ENCODE results near the gene GPX3.
A peak's percentile ranks its signal among the peaks of the same experiment; 100 is the strongest.

The GPX3 gene, protein sequence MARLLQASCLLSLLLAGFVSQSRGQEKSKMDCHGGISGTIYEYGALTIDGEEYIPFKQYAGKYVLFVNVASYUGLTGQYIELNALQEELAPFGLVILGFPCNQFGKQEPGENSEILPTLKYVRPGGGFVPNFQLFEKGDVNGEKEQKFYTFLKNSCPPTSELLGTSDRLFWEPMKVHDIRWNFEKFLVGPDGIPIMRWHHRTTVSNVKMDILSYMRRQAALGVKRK

DNA sequence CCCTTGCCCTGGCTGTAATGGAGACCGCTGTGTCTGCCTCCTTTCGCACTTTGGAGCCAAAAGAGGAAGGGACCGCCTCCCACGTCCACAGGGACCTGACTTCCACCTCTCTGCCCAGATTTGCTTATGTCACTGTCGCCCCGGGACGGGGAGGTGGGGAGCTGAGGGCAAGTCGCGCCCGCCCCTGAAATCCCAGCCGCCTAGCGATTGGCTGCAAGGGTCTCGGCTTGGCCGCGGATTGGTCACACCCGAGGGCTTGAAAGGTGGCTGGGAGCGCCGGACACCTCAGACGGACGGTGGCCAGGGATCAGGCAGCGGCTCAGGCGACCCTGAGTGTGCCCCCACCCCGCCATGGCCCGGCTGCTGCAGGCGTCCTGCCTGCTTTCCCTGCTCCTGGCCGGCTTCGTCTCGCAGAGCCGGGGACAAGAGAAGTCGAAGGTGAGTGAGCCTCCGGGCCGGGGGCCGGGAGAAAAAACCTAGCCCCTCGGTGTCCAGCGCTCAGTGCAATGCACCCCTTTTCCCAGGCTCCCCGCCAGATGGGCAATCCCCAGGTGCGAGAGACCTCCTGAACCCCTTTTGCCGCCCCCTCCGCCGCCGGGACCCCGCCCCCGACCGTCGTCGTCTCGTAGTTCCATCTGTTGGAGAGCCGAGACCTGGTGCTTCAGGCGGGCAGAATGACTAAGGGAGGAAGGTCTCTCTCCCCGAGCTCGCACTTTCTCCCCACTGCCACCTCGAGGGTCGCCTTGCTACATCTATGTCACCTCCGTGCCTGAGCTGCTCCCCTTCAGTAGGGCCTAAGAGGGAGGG lies at the start of gene GPX3:
GPX3 (plus strand) TSS at position 288 of the 807 bp plus-strand sequence; CDS start at position 352, 64 bp downstream.
- peak; percentile 47 for DNase-seq

DNA sequence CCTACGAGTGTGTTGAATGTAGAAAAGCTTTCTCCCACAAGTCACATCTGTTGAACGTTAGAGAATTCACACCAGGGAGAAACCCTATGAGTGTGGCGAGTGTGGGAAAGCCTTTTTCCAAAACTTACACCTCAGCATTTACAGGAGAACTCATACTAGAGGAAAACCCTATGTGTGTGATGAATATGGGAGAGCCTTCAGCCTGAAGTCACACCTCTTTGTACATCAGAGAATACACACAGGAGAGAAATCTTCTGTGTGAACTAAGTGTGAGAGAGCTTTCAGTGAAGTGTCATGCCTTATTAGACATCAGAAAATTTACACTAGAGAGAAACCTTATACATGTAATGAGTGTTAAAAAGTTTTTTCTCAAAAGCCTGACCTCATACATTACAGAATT lies 41.8 kb upstream of the GPX3 start:
- DNase-seq: no peak

DNA sequence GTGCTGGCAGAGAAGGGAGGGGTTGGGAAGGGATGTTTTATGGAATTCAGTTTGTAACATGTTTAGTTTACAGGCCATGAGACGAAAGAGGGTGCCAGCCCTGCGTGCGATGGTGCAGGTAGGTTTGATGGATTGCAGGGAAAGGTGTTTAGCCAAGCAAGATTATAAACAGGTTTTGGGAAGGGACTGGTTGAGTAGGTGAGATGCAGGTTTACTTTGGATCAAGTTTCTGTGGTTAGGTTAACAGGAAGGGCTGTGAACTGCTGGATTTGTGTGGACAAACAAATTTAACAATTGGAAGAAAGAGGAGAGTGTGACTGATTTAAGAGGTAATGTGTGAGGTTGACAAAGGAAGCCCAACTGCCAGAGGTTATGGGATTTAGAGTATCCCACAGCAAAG lies 32.6 kb upstream of the GPX3 start:
- no peak for DNase-seq

DNA sequence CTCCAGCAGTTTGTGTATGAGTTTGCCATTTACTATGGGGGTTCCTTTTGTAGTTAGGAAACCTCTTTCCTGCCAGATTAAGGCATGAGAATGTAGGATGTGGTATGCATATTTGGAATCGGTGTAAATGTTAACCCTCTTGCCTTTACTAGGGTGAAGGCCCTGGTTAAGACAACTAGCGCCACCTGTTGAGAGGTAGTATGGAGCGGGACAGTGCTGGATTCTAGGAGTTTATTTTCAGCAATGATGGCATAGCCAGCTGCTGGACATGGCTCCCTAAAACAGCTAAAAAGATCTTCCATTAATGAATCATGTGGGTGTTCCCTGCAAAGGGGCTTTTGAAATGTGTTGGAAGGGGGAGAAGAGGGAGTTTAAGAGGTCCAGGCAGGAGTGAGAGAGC lies 30.7 kb upstream of the GPX3 start:
- DNase-seq: no peak

DNA sequence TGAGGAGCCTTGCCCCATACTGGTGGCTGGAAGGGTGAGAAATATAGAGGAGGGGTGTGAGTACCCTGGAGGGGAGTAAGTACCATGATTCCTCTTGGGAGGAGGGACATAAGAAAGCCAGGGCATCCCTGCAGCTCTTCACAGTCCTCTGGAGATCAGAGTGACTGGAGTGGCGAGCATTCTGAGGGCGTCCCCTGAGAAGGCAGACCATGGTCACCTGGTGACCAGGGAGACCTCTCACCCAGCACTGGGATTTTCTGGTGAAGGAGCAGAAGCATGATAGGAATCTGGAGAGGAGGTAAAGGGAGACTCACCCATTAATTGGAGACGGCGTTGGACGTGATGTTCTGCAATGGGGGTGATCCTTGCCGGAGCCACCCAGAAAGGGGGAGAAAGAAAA lies 27.7 kb upstream of the GPX3 start:
- DNase-seq: no peak

DNA sequence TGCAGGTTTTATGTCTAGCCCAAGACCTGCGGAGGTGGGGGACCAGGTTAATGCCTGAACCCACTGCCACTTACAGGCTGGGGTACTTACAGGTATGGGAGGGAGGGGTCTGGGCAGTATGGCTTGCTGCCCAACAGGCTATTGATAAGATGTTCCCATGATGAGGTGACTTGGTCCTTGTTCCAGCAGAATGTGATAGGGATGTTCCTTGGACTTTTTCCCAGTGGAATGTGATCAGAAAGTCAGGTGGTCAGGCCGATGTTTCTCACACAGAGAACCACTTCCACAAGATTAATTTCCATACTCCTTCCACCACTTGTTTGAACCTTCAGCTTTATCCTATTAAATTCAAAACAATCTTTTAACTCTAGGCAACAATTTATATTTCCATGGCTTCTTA lies 27.0 kb upstream of the GPX3 start:
- DNase-seq: no peak

DNA sequence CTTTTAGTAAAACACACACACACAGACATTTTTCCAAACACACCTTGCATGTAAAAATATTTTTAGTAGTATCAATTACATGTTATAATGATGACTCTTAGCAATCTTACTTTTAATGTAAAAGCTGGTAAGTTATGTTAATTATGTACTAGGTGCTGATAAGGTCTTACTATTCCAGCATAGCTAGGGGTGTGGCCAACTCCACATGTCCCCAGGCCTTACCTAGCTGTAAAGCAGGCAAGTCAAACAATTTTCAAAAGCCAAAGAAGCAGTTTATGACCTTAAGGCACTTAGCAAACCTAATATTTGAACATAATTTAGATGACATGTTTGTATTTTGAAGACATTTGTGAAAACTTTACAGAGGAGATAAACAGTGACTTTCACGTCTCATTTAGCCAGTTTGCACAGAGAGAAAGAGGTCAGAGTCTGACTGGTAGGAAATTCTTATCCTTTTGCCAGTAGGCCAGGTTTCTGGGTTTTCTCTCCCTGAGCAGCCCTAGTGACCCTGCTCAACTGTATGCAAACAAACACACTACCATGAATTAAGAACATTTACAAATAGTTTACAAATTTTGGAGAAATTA lies 26.5 kb upstream of the GPX3 start:
- DNase-seq: no peak

DNA sequence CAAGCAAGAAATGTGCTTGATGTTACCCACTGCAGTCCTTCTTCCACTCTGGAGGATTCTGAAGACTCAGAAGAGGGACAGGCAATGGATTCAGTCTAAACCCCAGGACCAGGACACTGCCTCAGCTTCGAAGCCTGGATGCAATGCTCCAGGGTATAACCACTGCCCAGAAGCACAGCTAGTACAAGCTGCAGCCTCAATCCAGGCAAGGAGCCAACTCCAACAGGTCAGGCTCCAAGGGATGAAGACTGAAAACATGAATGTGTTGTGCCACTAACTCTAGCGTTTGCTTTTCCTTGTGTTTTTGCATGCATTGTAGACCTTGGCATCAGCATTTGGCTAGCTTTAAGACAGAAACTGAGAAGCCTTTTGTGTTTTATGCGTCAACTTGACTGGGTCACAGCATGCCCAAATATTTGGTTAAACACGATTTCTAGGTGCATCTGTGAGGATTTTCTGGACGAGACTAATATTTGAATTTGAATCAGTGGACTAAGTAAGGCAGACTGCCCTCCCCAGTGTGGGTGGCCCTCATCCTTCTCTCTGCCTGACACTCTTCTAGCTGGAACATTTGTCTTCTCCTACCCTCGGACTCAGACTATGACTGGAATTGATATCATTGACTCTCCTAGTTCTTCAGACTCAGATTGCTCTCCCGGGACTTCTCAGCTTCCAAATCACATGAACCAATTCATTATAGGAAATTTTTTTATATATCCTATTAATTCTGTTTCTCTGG lies 20.5 kb upstream of the GPX3 start:
- DNase-seq: no peak

DNA sequence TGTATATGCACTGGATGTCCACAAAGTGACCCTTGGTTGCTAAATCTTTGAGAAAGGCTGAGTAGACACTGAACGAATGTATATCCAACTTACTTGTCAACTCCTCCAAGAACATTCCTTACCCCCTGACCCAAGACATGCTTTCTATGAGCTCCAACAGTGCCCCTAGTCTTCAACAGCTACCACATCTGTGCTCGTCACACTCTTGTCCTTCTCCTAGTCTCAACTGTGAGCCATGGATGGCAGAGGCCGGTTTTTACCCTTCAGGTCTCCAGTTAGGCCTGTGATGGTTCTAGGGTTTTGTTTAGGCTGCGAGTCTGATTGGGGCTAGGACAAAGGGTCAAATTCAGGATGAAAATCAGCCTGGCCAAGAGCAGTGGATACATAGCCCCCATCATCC lies 19.0 kb upstream of the GPX3 start:
- DNase-seq: no peak

DNA sequence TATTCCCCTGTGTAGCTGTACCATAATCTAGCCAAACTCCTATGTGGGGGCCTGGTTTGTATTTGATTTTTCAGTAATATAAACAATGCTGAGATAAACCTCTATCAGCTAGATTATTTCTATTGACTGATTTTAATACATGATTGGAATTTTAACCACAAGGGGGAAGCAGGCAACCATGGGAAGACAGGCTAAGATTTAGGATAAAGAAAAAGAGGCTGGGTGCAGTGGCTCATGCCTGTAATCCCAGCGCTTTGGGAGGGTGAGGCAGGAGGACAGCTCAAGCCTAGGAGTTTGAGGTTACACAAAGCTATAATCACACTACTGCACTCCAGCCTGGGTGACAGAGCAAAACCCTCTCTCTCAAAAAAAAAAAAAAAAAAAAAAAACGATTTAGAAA lies 18.1 kb upstream of the GPX3 start:
- no peak for DNase-seq

DNA sequence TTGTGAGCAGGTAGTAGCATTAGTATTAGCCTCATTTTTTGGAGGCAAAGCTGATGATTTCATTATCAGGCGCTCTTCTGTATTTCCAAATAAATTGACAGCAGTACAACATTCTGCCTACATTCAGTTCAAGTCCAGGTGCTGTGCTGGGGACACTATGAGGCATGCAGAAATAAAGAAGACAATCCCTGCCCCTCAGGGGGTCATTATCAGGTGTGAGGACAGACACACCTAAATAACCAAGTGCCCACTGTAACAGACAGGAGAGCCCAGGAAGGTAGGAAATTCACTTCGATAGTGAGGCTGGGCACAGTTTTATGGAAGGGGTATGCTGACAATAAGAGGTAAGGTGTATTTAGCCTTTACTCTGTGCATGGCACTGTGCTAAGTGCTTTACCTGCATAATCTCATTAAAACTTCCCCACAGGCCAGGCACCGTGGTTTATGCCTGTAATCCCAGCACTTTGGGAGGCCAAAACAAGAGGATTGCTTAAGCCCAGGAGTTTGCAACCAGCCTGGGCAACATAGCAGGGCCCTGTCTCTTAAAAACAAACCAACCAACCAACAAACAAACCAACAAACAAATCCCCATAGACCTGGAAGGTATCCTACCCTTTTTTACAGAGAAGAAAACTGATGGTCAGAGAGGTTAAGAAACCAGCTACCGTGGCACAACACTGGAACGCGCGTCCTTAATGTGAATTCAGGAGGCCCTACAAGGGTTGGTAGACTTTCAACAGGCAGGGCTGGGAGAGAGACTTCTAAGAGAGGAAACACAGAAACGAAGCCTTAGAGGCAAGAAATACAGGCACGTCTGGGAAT lies 17.5 kb upstream of the GPX3 start:
- DNase-seq: no peak

DNA sequence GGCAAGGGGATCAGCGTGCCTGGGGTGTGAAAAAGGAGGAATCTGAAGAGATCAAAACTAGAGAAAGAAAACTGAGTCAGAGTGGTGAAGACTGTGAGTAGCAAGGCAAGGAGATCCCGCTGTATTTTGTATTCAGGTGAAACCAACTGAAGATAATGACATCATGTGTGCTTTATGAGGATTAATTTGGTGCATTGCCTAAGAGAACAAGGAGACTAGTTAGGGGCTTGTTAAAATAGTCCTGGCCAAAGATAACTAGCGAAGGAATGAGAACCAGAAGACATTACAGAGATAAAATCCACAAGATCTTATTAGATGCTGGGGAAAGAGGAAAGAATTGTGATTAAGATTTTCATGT lies 16.9 kb upstream of the GPX3 start:
- DNase-seq: no peak

DNA sequence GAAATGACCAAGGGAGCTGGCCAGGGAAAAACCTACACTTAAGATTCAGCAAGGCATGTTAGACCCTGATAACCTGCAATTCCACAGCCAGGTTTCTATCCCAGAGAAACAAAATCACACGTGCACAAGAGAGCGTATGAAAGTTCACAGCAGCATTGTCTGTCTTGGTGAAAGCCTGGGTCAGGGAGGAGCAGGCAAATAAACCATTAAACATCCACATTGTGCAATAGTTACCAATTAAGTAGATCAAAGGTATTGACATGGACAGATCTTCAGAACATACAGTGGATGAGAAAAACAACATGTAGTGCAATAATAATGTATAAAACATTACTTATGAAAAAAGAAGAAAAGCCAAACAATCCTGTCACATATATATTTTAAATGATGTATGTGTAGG lies 15.9 kb upstream of the GPX3 start:
- DNase-seq: no peak

DNA sequence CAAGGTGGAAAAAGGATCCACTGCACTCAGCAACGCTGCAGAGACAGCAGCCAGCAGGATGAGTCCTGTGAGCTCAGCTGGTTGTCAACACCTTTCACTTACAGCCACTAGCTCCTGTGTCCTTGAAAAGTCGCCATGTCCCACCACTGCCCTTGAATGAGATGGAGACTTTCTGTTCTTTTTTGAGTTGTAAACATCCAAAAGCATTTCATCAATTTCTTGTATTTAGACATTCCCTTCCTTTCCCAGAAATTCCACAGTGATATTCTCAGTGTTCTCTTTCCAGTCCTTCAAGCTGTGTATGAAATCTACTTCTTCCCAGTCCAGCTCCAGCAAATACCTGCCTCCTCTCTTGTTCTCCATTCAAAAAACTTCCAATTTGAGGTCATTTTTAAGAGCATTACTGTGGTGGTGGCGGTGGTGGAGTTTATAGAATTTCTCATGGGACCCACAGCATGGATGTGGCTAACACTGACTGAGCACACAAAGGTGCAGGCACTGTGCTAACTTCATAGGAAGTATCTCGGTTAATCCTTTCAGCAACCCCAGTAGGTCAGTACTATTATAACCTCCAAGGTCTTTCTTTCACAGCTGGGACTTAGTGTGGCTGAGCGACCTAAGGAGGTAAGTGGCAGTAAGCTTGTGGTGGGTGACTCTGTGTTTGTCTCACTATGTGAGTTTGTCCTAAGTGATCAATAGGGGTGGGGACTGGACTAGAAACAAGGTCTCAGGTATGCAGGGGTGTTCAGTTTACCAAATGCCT lies 15.0 kb upstream of the GPX3 start:
- no peak for DNase-seq

DNA sequence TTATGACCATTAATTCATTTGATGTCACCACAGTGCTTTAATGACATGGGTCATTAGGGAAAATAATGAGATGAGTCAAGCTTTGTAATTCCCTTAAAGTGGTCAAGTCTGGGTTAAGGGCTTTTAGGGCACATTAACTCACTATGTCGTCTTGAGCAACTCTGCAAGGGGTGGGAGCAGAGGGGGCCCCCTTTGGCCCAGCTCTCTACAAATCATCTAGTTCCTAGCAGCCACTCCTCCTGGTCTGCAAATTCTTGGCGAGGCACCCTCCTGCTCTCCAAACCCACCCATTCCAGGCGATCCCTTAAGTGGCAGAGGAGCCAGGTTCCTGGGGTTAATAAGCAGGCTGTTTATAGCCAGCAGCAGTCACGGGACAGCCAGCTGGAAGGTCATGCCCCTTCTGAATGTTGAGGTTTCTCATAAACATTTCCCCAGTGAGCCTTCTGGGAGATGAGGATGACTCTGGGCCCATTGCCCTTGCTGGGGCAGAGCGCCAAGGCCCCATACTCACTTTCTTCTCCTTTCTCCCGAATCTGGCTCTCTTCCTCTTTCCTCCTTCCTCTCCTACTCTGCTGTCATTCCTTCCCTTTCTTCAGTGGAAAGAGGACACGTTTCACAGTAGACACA lies 14.3 kb upstream of the GPX3 start:
- DNase-seq: no peak

DNA sequence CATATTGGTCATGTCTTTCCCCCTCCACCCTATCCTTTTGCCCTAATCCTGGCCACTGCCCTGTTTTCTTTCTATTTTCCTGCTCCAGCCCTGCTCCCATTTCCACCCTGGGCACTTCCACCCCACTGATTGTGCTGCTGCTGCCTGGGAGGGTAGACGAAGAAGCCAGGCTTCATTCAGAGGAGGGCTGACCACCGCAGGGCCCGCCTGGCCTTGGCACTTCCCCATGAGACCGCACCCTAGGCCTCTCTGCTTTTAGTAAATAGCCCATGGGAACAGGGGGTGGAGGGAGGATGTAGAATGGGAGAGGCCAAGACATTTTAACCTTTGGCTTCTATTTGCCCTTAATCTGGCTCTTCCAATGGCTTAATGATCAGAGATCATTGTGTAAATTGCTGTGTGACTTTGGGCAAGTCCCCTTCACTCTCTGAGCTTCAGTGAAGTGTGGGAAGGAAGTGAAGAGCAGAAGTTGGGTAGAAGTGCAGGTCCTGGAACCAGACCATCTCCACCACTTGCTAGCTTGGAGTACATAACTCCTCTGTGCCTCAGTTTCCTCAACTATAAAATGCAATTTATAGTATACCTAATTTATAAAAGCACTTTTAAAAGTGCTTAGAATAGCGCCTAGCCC lies 13.6 kb upstream of the GPX3 start:
- DNase-seq: no peak

DNA sequence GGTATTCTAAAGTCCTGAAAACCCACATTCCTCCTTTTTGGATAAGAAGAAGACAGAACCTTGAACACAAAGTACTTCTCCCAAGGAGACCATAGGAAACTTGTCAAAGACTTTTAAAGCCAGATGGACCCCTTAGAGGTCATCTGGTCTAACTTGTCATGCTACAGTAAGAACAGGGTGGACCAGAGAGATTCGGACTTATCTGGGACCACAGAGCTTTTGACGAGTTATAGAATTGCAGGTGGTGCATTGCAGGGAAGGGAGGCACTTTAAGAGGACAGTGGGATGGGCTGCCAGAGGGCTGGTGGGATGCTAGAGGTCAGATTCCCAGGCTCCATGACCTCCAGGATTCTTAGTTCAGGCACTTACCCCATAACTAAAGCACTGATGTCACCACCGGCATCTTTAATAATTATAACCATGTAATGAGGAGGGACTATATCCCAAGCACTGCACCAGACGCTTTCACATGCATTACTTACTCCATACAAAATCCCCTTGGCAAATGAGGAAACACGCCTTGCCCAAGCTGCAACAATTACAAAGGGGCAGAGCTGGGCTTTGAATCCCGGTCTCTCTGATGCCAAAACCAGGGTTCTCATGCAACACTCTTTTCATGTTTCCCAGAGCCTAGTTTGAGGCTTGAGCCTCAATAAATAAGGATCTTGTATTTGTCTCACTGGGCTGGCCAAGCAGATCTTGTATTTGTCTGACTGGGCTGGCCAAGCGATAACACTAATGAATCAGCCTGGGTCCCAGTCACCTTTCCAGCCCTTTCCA lies 12.8 kb upstream of the GPX3 start:
- no peak for DNase-seq

DNA sequence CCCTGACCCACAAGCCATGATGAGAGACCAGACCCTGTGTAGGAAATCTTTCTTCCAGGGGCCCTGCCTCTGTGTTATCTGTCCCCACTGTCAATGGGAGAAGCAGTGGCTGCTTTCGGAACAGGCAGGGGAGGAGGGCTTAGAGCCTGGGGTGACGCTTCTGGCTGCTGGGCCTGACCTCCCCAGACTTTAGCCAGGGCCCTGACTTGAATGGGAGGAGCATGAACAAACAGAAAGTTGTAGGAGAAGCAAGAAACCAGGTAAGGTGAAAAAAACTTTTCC lies 12.2 kb upstream of the GPX3 start:
- no peak for DNase-seq

DNA sequence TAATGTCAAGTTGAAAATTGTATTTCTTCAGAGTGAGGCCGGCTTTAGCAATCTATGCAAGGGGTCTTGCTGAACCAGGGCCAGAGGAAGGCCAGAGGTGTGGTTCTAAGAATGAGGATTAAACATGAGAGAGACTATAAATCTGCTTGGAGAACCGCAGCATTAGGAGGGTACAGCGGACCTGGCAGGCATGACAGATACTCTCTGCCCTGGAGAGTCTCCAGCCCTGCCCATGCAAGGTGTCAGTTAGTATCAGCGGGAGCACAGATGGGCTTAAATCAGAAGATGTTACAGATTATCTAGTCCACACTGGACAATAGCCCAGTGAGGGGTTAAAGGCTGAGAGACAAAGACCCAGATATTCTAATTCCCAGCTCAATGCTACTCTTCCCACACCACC lies 11.5 kb upstream of the GPX3 start:
- DNase-seq: no peak

DNA sequence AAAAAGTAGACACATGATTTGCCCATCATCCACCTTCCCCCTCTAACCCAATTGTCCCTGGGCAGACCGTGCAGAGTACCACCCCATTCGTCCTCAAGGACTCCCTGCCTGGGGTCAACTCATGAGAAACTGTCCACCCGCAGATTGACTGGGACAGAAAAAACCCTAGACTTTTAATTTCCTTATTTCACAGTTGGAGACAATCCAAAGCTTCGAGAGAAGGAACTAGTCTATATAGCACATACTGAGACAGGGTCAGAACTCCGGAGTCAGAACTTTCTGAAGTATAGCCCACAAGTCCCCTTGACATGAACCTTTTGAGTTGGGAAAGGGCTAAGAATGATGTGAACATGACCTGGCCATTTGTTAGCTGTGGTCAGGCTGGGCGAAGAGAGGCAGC lies 7.5 kb upstream of the GPX3 start:
- DNase-seq: no peak
